Dermis microvascular lymphatic vessel endothelial cell (primary cell): ENCODE data around the gene ACTN1. TPM values are rescaled to one million over a fixed set of nuclear protein-coding genes. Genes with fewer than 3 reads are reported as not detected.

ENCODE experiments used
- DNase-seq, 2 donors: peaks; one replicate each; pipeline versions ENCODE4 v3.0.0 to v3.0.0-alpha.2; 2010; ENCODE audit warnings: low read depth in 2 of 2
- total RNA-seq: library from RNA; depleted of rRNA; stranded (reverse); fragments of >200 nt; gene quantifications from 2 replicates; pipeline ENCODE4 v1.2.1, GENCODE V29; 2014

The ACTN1 gene
- total RNA-seq, 1 donor from 2014 or later = 152 TPM

- DNase-seq = no peak
Observed at GRCh38 chr14:68951800-68952530, 27.1 kb downstream of the ACTN1 start.

DNA sequence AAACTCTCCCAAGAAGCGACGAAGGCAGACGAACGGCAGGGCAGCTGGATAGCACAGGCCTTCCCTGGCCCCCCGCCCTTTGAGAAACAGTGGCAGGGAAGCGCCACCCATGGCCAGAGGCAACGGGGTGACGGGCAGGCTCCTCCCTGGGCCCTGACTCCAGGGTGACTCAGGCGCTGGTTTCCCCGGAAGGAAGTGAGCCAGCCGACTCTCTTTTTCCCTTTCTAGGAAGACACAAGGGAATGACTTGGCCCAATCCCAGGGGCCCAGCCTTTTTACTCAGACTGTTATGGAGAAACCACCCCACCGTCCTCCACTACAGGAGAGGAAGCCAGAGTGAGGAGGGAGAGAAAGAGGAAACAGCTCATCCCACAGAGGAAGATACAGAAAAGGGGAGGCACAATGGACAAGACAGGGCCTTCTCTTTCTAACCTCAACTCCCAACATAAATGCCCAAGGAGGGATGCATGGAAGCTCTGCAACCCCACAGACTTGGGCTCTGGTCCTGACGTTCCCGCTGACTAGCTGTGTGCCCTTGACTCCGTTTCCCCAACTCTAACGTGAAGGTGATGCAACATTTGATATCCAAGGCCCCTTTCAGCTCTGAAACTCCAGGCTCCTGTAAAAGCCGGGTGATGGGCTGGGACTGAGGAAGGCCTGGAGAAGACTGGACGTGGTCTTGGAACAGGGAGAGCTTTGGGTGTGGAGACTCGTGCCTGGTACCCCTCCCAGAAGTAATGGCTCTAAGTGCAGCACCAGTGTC lies 27.9 kb downstream of the ACTN1 start:
- peak in 1 of 2 donors; percentile 73 for DNase-seq

DNA sequence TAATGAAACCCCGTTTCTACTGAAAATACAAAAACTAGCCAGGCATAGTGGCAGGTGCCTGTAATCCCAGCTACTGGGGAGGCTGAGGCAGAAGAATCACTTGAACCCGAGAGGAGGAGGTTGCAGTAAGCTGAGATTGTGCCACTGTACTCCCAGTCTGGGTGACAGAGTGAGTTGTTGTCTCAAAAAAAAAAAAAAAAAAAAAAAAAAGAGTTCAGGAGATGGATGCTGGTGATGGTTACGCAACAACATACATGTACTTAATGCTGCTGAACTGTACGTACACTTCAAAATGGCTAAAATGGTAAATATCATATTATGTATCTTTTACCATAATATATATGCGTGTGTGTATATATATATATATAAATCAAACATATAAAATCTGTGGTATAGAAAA lies 29.0 kb downstream of the ACTN1 start:
- DNase-seq = no peak

- DNase-seq = peak in 1 of 2 donors; percentile 66
Observed at GRCh38 chr14:68949601-68949965, 29.5 kb downstream of the ACTN1 start.

- DNase-seq = no peak
Observed at GRCh38 chr14:68948686-68949600, 30.2 kb downstream of the ACTN1 start.

DNA sequence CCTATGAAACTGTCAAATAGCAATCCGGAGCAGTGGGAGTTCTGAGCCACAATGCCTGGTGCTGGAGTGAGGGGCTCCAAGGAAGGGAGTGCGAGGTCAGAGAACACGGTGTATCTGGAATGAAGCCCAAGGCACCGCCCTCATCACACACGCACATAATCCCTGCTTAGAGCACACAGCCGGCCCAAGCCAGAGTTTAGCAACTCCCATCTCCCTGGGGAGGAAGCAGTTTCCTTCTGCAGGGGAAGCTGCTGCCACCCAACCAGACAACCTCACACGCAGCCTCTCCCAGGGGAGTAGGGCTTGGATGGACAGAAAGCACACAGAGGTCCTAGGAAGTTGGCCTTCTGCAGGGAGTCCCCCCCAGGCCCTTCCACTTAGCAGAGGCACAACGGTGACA lies 31.3 kb downstream of the ACTN1 start:
- DNase-seq = peak in 1 of 2 donors; percentile 55

DNA sequence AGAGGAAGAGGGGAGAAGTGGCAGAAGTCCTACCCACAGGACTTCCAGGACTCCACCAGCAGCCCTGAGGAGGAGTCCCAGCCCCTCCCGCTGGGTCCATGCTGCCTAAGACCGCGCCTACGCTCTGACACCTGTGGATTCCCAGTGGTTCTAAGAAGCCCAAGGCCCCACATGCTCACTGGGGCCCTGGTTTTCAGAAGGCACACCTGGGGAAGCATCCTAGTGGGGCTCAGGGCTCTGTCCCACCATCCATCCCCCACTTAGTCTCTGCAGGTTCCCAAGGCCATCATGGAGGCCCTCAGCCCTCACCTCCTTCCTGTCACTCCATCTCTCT lies 32.6 kb downstream of the ACTN1 start:
- no peak for DNase-seq

- no peak for DNase-seq
Observed at GRCh38 chr14:68945585-68946488, 33.3 kb downstream of the ACTN1 start.

- DNase-seq = no peak
Observed at GRCh38 chr14:68945190-68945584, 33.9 kb downstream of the ACTN1 start.

- DNase-seq = no peak
Observed at GRCh38 chr14:68944162-68944561, 34.9 kb downstream of the ACTN1 start.

DNA sequence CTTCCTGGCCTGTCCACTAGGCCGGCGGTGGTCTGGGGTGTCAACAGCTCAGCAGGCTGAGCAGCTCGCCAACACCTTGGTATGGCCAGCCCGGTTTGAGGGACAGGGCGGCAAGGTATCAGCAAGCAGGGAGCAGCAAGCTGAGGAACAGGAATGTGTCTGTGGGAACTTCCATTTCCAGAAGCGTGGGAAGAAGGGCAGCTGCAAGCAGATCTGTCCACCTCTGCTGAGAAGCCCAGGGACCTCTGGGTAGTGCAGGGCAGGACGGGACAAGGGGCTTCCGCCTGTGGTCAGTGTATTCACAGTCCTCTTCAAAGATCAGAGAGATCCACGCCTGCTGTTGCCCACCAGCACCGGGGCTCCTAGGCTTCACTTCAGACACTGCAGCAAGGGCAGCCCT lies 36.0 kb downstream of the ACTN1 start:
- DNase-seq = no peak

DNA sequence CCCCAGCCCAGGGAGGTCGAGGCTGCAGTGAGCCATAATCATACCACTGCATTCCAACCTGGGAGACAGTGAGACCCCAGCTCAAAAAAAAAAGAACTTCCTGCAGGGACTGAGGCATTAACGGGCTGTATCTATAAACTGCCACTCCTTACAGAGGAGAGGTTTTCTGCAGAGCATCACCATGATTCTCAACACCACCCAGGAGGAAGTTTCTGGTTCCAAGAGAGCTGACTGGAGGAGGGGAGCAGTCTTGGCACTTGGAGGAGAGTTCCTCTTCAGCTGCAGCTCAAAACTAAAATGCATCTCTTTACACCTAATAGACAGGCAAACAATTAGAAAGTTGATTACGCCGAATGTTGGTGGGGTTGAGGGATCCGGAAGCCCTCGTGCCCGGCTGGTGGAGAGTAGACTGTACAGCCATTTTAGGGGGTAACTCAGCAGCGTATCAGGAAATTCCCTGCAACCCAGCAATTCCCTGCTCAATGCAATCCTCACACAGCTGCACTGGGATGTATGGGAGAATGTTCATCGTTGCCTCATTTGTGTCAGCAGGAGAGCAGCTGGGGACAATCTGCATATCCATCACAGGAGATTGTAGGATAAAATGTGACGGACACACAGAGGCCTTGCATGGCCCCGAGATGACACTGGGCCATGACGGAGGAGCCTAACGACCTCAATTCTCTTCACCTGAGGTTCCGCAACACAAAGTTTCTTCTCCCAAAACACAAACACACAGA lies 36.6 kb downstream of the ACTN1 start:
- DNase-seq = no peak

- DNase-seq = peak; percentile 49 to 71
Observed at GRCh38 chr14:68941820-68942219, 37.3 kb downstream of the ACTN1 start.

DNA sequence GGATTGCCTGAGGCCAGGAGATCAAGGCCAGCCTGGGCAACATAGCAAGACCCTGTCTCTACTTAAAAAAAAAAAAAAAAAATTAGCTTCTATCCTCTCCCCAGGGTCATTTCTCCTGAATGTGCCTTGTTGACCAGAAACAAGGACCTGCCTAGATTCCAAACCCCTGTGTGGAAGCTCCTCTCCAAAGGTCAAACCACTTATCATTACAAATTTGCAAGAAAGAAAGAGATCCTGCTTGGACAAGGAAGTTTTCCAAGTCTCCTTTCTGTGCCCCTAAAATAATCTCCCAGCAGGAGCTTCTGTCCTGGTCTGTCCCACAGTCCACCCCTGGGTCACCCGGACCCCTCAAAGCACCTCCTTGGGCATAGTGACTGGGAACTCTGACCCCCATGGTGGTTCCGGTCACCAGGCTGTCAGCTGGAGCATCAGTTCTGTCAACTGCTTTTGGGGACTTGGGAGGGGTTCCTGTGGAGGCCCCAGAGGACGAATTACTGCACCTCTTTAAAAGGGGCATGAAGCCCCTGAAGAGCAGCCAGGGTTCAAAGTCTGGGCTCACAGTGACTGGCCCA lies 38.4 kb downstream of the ACTN1 start:
- DNase-seq = no peak

- peak; percentile 84 to 95 for DNase-seq
Observed at GRCh38 chr14:68939893-68940613, 39.0 kb downstream of the ACTN1 start.

- no peak for DNase-seq
Observed at GRCh38 chr14:68939181-68939892, 39.8 kb downstream of the ACTN1 start.

GRCh38 chr14:68938271-68939150 lies 40.6 kb downstream of the ACTN1 start:
- peak in 1 of 2 donors; percentile 80 for DNase-seq
